H9 (cell line): Measurements from ENCODE around the gene MCF2L. TPM values are rescaled to one million over a fixed set of nuclear protein-coding genes. Genes with fewer than 3 reads are reported as not detected.

Experiments
- DNase-seq: peaks from one replicate; pipeline ENCODE4 v3.0.0-alpha.2; 2017
- H2AFZ ChIP-seq: one replicate; pipeline ENCODE4 v1.6.1; 2013; ENCODE audit warnings: mild to moderate bottlenecking, low read length, control low read depth, moderate library complexity
- H2AK5ac ChIP-seq: 2 replicates; pipeline ENCODE4 v1.6.1; 2013; ENCODE audit warnings: low read length, control low read depth, mixed read lengths; ENCODE audit not compliant: insufficient read length
- H2BK120ac ChIP-seq: one replicate; pipeline ENCODE4 v1.6.1; 2013; ENCODE audit warnings: low read depth, mild to moderate bottlenecking, low read length, control low read depth, inconsistent platforms; ENCODE audit not compliant: poor library complexity, severe bottlenecking
- H2BK12ac ChIP-seq: 2 replicates; pipeline ENCODE4 v1.6.1; 2013; ENCODE audit warnings: low read length, control low read depth, mixed read lengths, low read depth; ENCODE audit not compliant: insufficient read length
- H2BK15ac ChIP-seq: 2 replicates; pipeline ENCODE4 v1.6.1; 2013; ENCODE audit warnings: low read depth, low read length, control low read depth
- H2BK20ac ChIP-seq: one replicate; pipeline ENCODE4 v1.6.1; 2013; ENCODE audit warnings: low read depth, mild to moderate bottlenecking, low read length, control low read depth, inconsistent platforms; ENCODE audit not compliant: poor library complexity, severe bottlenecking
- H2BK5ac ChIP-seq: 2 replicates; pipeline ENCODE4 v1.6.1; 2013; ENCODE audit warnings: low read length, control low read depth, mixed read lengths; ENCODE audit not compliant: insufficient read length
- H3K14ac ChIP-seq: 2 replicates; pipeline ENCODE4 v1.6.1; 2013; ENCODE audit warnings: low read length, control low read depth; ENCODE audit not compliant: insufficient read depth
- H3K18ac ChIP-seq: 2 replicates; pipeline ENCODE4 v1.6.1; 2013; ENCODE audit warnings: low read depth, mild to moderate bottlenecking, mixed read lengths, low read length, control low read depth; ENCODE audit not compliant: insufficient read length
- H3K23ac ChIP-seq: 2 replicates; pipeline ENCODE4 v1.6.1; 2013; ENCODE audit warnings: low read length, control low read depth, mixed read lengths, low read depth; ENCODE audit not compliant: insufficient read length
- H3K23me2 ChIP-seq: 2 replicates; pipeline ENCODE4 v1.6.1; 2013; ENCODE audit warnings: low read depth, mild to moderate bottlenecking, mixed read lengths, low read length, control low read depth; ENCODE audit not compliant: insufficient read length, poor library complexity, severe bottlenecking
- H3K27ac ChIP-seq: 2 replicates; pipeline ENCODE4 v1.5.1; 2013; ENCODE audit warnings: low read length, control low read depth, mixed read lengths, low read depth; ENCODE audit not compliant: insufficient read length
- H3K27me3 ChIP-seq: 2 replicates; pipeline ENCODE4 v1.6.1; 2013; ENCODE audit warnings: low read length, control low read depth, inconsistent platforms; ENCODE audit not compliant: insufficient read depth
- H3K4ac ChIP-seq: 2 replicates; pipeline ENCODE4 v1.6.1; 2013; ENCODE audit warnings: low read depth, mild to moderate bottlenecking, control low read depth, inconsistent platforms, low read length, moderate library complexity
- H3K4me1 ChIP-seq: 2 replicates; pipeline ENCODE4 v1.6.1; 2013; ENCODE audit warnings: low read length, control low read depth, inconsistent platforms; ENCODE audit not compliant: insufficient read depth
- H3K4me2 ChIP-seq: 2 replicates; pipeline ENCODE4 v1.6.1; 2013; ENCODE audit warnings: low read length, control low read depth, mixed read lengths; ENCODE audit not compliant: insufficient read length, insufficient read depth
- H3K56ac ChIP-seq: 2 replicates; pipeline ENCODE4 v1.6.1; 2013; ENCODE audit warnings: low read depth, mild to moderate bottlenecking, mixed read lengths, low read length, control low read depth; ENCODE audit not compliant: insufficient read length
- H3K79me1 ChIP-seq: 2 replicates; pipeline ENCODE4 v1.6.1; 2013; ENCODE audit warnings: low read depth, mild to moderate bottlenecking, moderate library complexity, low read length, control low read depth, inconsistent platforms; ENCODE audit not compliant: insufficient read depth, poor library complexity, severe bottlenecking
- H3K79me2 ChIP-seq: 2 replicates; pipeline ENCODE4 v1.6.1; 2013; ENCODE audit warnings: low read length, control low read depth, inconsistent platforms; ENCODE audit not compliant: insufficient read depth
- H3K9ac ChIP-seq: 2 replicates; pipeline ENCODE4 v1.6.1; 2013; ENCODE audit warnings: low read length, control low read depth, mixed read lengths; ENCODE audit not compliant: insufficient read length; ENCODE audit errors: extremely low read depth
- H3K9me3 ChIP-seq: one replicate; pipeline ENCODE4 v1.6.1; 2013; ENCODE audit warnings: low read depth, low read length, inconsistent platforms; ENCODE audit not compliant: control insufficient read depth
- H3T11ph ChIP-seq: one replicate; pipeline ENCODE4 v1.6.1; 2013; ENCODE audit warnings: mild to moderate bottlenecking, low read length, control low read depth, inconsistent platforms
- H4K20me1 ChIP-seq: one replicate; pipeline ENCODE4 v1.6.1; 2013; ENCODE audit not compliant: control insufficient read depth, insufficient read length, insufficient read depth
- H4K5ac ChIP-seq: 2 replicates; pipeline ENCODE4 v1.6.1; 2013; ENCODE audit warnings: low read depth, mild to moderate bottlenecking, mixed read lengths, low read length, control low read depth; ENCODE audit not compliant: insufficient read length
- H4K8ac ChIP-seq: replicated peaks from 2 replicates; pipeline ENCODE4 v1.6.1; 2013; ENCODE audit warnings: low read length, control low read depth, mixed read lengths, low read depth; ENCODE audit not compliant: insufficient read length
- H4K91ac ChIP-seq: 2 replicates; pipeline ENCODE4 v1.6.1; 2013; ENCODE audit warnings: low read depth, mild to moderate bottlenecking, moderate library complexity, mixed read lengths, low read length, control low read depth; ENCODE audit not compliant: insufficient read length
- H3K27ac Mint-ChIP-seq, 3 experiments: 2 replicates in 2 of 3; 3 replicates in 1 of 3; pipeline ENCODE4 v1.8.0; 2020 to 2021; ENCODE audit warnings: mixed read lengths in 3 of 3, mild to moderate bottlenecking in 1 of 3, moderate library complexity in 1 of 3
- H3K27me3 Mint-ChIP-seq: 2 replicates; pipeline ENCODE4 v1.8.0; 2021; ENCODE audit warnings: low read depth, mild to moderate bottlenecking, moderate library complexity, mixed read lengths
- H3K36me3 Mint-ChIP-seq, 3 experiments: 2 replicates in 2 of 3; 3 replicates in 1 of 3; pipeline ENCODE4 v1.8.0; 2020 to 2021; ENCODE audit warnings: low read depth in 3 of 3, mixed read lengths in 3 of 3; ENCODE audit not compliant: insufficient read depth in 1 of 3
- H3K4me1 Mint-ChIP-seq, 2 experiments: 2 replicates each; pipeline ENCODE4 v1.8.0; 2020; ENCODE audit warnings: mixed read lengths in 2 of 2
- H3K4me3 Mint-ChIP-seq, 2 experiments: 2 replicates in 1 of 2; 3 replicates in 1 of 2; pipeline ENCODE4 v1.8.0; 2020 to 2021; ENCODE audit warnings: mild to moderate bottlenecking in 2 of 2, mixed read lengths in 2 of 2, moderate library complexity in 1 of 2
- H3K9me3 Mint-ChIP-seq, 2 experiments: 2 replicates in 1 of 2; 3 replicates in 1 of 2; pipeline ENCODE4 v1.8.0; 2020; ENCODE audit warnings: mild to moderate bottlenecking in 2 of 2, mixed read lengths in 2 of 2, moderate library complexity in 1 of 2
- WGBS: extraction: QIAGEN DNeasy Blood & Tissue Kit; methylation state at CpG from one replicate; pipeline ENCODE4 v1.1.7; 2013; ENCODE audit warnings: missing lambda C conversion rate, low lambda C conversion rate, mixed read lengths; ENCODE audit not compliant: insufficient read length; ENCODE audit errors: extremely low coverage; 5-methylcytosine and 5-hydroxymethylcytosine counted together
- total RNA-seq: library from RNA; stranded (reverse); gene quantifications from 2 replicates; pipeline ENCODE4 v1.2.1, GENCODE V29; 2021
- TF ChIP-seq, protein P1 (sequence below): fragments of 200-600 bp; sonication (generic); conservative IDR thresholded peaks from 3 replicates; pipeline ENCODE4 v1.8.0; 2021; ENCODE audit warnings: antibody characterized with exemption, mild to moderate bottlenecking

MCF2L gene
- total RNA-seq, 1 experiment from 2014 or later = 18.5 TPM

DNA sequence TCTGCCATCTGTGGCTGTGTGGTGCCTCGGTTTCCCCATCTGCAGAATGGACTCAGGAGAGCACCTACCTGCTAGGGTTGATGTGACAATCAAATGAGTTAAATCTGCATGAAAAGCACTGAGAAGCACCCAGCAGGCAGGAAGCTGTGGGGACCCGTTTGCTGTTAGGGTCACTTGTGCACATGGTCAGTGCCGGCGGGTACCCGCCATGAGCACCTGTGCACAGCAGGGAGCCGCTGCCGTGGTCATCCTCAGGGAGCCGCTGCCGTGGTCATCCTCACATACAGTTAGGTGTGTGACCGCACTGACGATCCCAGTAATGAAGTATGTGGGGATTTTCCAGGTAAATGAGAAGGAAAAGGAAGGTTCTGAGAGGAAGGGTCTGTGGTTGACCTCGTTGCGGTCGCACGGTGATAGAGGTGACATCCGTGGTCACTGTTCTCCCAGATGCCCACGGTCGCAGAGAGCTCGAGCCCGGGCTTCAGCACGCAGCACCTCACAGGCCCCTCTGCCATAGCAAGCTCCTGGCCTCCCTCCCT is 6.5 kb downstream of the MCF2L start:
- H3K14ac ChIP-seq = no peak overlapping the region
- no peaks in the 10 kb centered on the region; the same call in 1 of the 2 replicates for H3K27me3 ChIP-seq
- H2BK120ac ChIP-seq = no peak overlapping the region
- H3K23me2 ChIP-seq = no peaks in the 10 kb centered on the region
- no peaks in the 10 kb centered on the region for H3K79me1 ChIP-seq
- H3K4me1 ChIP-seq = no peaks in the 10 kb centered on the region
- Mint-ChIP-seq H3K27me3 (peaks cover 15% of the 10 kb centered on the region), H3K9me3 (peaks cover 9 to 14% of the 10 kb centered on the region in 2 experiments; a peak in 4 of 5 replicates), H3K27ac (no peak overlapping the region), H3K4me1 (peaks cover 4 to 9% of the 10 kb centered on the region in 2 experiments; a peak in 3 of 4 replicates), H3K36me3 (peaks cover 0 to 7% (median 3%) of the 10 kb centered on the region in 3 experiments; a peak in 4 of 7 replicates), H3K4me3 (no peak overlapping the region)
- H3K27ac ChIP-seq = no peak overlapping the region
- H2BK12ac ChIP-seq = no peak overlapping the region
- H4K5ac ChIP-seq = no peak overlapping the region
- TF ChIP-seq, protein P1, sequence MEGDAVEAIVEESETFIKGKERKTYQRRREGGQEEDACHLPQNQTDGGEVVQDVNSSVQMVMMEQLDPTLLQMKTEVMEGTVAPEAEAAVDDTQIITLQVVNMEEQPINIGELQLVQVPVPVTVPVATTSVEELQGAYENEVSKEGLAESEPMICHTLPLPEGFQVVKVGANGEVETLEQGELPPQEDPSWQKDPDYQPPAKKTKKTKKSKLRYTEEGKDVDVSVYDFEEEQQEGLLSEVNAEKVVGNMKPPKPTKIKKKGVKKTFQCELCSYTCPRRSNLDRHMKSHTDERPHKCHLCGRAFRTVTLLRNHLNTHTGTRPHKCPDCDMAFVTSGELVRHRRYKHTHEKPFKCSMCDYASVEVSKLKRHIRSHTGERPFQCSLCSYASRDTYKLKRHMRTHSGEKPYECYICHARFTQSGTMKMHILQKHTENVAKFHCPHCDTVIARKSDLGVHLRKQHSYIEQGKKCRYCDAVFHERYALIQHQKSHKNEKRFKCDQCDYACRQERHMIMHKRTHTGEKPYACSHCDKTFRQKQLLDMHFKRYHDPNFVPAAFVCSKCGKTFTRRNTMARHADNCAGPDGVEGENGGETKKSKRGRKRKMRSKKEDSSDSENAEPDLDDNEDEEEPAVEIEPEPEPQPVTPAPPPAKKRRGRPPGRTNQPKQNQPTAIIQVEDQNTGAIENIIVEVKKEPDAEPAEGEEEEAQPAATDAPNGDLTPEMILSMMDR = no peak
- no peak overlapping the region for H2BK20ac ChIP-seq
- no peak overlapping the region for H2BK5ac ChIP-seq
- H3K79me2 ChIP-seq = no peaks in the 10 kb centered on the region
- H2AFZ ChIP-seq = no peak overlapping the region
- H3K4ac ChIP-seq = no peak overlapping the region
- no peaks in the 10 kb centered on the region for H4K20me1 ChIP-seq
- H3K56ac ChIP-seq = no peak overlapping the region
- H3T11ph ChIP-seq = no peak overlapping the region
- H4K91ac ChIP-seq = no peak overlapping the region
- H4K8ac ChIP-seq = no peak overlapping the region
- H3K9ac ChIP-seq = no peak overlapping the region
- no peak for DNase-seq
- H3K9me3 ChIP-seq = no peaks in the 10 kb centered on the region
- H2BK15ac ChIP-seq = no peak overlapping the region
- H3K4me2 ChIP-seq = no peak overlapping the region
- WGBS = no CpG with 5 or more reads among the region's 21 CpGs
- no peak overlapping the region for H2AK5ac ChIP-seq
- H3K23ac ChIP-seq = no peak overlapping the region
- H3K18ac ChIP-seq = no peak overlapping the region
